Stimulated activated CD8-positive, alpha-beta memory T cell treated with anti-CD3 and anti-CD28 coated beads, Interleukin-12 subunit alpha, Interleukin-12 subunit beta, amount 100 ng/mL, for 1 hour (primary cell): Measurements from ENCODE around the gene ITIH2.
"Not testable (repeated sequence)": the region's sequence is repeated elsewhere in the genome, so short reads cannot be mapped to it uniquely, and the experiment has no call there.

Experiments used
- DNase-seq: peaks from one replicate; pipeline ENCODE4 v3.0.0-alpha.2; 2020; ENCODE audit warnings: low read depth

Gene ITIH2

DNA sequence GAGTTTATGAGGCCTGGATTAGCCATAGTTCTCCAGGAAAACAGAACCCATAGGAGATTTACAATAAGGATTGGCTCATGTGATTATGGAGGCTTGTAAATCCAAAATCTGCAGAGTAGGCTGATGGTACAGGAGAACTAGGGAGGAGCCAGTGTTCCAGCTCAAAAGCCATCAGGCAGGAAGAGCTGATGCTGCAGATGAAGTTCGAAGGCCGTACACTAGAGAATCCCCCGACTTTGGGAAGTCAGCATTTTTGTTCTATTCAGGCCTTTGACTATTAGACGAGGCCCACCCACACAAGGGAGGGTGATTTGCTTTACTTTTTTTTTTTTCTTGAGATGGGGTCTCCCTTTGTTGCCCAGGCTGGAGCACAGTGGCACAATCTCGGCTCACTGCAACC, 47.1 kb downstream of the ITIH2 start:
- no peak for DNase-seq

DNA sequence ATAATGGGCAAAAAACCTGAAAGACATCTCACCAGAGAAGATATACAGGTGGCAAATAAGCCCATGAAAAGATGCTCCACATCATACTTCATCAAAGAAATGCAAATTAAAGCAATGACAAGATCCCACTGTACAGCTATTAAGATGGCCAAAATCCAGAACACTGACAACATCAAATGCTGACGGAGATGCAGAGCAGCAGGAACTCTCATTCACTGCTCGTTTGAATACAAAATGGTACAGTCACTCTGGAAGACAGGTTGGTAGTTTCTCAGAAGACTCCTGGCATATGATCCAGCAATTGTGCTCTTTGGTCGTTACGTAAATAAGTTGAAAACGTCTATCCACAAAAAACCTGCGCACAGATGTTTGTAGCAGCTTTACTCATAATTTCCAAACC, 49.1 kb downstream of the ITIH2 start:
- no peak for DNase-seq

DNA sequence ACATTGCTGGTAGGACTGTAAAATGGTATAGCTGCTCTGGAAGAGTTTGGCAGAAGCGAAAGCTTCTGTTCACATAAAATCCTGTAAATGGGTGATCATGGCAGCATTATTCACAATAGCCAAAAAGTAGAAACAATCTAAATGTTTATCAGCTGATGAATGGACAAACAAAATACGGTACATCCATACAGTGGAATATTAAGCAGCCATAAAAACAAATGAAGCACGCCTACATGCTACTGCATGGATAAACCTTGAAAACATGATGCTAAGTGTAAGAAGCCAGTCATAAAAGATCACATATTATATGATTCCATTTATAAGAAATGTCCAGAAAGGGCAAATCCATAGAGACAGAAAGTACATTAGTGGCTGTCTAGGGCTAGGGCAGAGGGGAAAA, 52.0 kb downstream of the ITIH2 start:
- no peak for DNase-seq

DNA sequence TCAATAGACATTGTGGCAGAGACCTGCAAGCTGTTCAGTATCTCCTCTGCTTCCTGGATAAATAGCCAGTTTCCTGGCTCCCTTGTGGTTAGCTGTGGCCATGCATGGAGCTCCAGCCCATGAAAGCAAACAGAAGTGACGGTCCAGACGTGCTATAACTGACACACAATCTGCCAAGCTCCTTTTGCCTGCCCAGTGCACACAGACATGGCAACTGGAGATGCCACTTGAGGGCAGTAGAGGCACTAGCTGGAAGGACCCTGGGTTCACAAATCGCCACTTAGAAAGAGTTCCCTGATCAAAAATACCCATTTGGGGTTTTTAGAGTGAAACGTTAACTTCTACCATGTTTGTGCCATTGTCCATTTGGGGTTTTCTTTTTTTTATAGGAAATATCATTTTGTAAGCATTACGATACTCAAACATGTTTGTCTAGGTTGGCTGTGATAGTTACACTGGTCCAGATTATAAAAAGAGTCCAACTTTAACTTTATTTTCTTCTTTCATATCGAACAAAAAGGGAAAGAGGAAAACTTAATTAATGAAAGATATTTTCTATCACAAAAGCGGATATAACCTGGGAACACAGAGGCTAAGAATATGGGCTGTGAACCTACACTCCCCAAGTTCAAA, 53.4 kb downstream of the ITIH2 start:
- no peak for DNase-seq

DNA sequence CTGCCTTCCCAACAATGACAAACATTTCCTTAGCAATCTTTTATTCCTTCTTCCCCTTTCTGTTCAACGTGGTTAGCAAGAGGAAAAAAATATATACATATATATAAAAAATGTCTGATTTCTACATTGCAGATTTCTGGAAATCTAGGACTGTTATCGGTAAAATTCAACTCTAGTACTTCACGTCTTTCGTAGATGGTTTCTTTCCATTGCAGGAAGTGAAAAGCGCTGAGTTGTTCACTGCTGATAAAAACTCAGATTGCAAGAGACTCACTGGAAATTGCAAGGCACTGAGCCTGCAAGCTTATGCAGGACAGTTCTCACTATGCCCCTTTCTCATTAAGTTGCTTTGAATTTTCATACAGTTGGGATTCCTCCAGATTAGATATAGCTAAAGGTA, 60.8 kb downstream of the ITIH2 start:
- DNase-seq, result no peak

GRCh38 chr10:7766241-7766640, 63.1 kb downstream of the ITIH2 start:
- DNase-seq, result no peak

DNA sequence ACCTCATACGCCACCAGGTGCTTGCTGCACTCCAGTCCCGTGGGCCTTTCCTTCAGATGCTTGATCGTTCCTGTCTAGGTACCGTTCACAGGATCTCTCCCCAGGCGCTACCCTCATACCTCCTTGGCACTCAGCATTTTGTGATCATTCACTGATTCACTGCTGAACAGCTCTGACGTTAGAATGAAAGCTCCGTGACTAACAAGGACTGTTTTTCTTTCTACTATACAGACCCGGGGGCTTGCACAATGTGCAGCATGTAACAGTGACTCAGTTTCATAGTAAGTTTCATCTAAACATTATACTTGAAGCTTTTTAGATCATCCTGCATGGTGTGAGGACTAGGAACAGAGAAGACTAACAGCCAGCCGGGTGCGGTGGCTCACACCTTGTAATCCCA, 64.1 kb downstream of the ITIH2 start:
- no peak for DNase-seq

- no peak for DNase-seq
Observed at GRCh38 chr10:7768417-7768816, 65.3 kb downstream of the ITIH2 start.

DNA sequence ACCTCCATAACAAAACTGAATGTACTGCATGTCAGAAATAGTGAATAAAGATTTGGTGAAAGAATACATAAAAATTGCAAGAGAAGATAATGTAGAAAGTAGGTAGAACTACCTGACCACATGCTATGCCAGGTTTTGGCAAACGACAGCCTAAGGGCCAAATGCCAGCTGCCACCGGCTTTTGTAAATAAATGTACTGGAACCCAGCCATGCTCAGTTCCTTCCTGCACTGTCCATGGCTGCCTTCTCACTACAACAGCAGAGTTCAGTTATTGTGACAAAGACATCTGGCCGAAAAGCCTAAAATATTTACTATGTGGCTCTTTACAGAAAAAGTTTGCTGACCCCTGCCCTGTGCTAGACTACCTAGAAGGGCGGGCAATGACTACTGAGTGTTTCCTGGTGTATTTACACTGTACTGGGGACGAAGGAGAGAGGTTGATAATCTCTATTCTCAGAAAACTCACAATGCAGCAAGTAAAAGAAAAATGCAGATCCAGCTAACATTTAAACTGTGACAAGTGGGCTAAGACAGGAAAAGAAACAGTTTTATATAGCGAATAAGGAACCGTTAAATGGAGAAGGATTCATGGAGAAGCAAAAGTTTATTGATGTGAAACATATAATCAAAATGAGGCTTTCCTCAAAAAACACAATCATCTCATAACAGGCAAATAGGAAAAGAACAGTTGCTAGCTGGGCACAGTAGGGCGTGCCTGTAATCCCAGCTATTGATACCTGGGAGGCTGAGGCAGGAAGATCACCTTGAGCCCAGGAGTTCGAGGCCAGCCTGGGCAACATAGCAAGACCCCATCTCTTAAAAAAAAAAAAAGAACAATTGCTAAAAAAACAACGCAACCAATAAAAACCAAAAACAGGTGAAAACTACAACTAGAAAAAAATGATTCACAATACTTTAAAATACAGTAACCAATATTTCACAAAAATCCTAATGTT, 71.0 kb downstream of the ITIH2 start:
- no peak for DNase-seq

DNA sequence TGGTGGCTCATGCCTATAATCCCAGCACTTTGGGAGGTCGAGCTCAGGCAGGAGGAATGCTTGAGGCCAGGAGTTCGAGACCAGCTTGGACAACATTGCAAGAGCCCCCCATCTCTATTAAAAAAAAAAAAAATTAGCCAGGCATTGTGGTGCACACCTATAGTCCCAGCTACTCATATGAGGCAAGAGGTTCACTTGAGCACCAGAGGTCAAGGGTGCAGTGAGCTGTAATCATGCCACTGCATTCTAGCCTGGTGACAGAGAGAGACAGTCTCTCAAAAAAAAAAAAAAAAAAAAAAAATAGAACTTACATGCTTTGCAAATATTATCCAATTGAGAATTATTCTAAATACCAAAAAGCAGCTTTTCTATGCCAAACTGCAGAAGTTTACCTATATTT, 73.7 kb downstream of the ITIH2 start:
- no peak for DNase-seq

DNA sequence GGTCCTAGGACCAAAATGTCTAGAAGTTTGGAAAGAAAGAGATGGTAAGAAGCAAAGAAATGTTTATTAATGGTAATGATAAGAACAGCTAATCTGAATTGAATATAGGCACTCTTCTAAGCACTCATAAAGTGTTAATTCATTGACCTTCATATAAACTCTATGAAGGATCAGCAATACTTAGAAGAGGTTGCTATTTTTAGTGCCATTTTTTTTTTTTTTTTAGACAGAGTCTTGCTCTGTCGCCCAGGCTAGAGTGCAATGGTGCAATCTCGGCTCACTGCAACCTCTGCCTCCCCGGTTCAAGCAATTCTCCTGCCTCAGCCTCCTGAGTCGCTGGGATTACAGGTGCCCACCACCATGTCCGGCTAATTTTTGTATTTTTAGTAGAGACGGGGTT, 79.1 kb downstream of the ITIH2 start:
- not testable (repeated sequence) for DNase-seq

GRCh38 chr10:7786430-7786829, 83.3 kb downstream of the ITIH2 start:
- DNase-seq, result no peak

GRCh38 chr10:7787150-7787856, 84.2 kb downstream of the ITIH2 start:
- DNase-seq, result no peak

DNA sequence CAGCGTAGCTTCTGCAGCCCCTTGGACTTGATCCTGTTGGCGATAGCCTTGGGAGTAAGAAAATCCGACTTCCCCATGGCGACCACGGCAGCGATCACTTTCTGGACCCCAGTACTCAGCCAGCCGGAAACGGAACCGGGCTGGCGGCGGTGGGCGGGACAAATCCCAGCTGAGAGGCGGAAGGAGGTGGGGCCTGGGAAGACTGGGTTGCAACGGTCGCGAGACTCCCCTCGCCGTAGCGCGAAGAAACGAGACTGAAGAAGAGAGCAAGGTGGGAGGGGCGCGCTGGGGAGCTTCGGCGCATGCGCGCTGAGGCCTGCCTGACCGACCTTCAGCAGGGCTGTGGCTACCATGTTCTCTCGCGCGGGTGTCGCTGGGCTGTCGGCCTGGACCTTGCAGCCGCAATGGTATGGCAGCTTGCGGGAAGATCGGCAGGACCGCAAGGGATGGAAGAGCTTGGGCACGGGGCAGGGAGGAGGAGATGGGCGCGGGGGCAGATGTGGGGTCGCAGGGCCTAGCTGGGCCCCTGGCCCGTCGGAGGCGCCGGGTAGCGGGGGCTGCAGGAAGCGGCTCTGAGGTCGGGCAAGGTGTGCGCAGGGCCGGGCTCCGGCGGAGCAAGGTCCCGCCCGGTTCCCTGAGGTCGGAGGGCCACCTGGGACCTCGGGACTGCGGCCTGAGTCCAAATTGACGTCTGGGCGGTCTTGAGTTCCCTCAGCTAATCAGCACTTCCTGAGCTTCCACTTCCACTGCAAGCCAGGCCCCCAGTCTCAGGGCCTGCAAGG, 84.9 kb downstream of the ITIH2 start, which contains the start of the genes ATP5F1C and KIN:
Gene ATP5F1C (plus strand): TSS at position 321 of the 782 bp plus-strand sequence. CDS start 31 bp downstream, at position 352.
Gene KIN (minus strand): TSS at position 137 of the 782 bp plus-strand sequence. CDS start 60 bp downstream, at position 77.
- peak; percentile 94 for DNase-seq

GRCh38 chr10:7788639-7789286, 85.6 kb downstream of the ITIH2 start:
- no peak for DNase-seq

DNA sequence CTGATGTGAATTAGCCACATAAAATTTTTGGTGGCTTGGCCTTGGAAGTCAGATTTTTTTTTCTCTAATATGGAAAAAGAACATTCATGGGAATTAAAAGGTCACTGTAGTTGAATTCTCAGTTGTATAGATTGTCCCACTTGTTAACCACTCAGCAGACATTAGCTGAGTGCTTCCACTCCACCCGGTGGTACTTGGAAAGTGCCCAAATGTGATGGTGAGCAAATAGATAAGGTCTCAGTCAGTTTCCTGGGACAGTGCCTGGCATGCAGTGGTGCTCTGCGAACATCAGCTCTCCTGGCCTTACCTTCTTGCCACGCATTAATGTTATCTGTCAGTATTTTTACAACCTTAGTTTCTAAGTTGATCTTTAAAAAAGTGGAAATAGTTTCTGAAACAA, 86.3 kb downstream of the ITIH2 start:
- no peak for DNase-seq

- DNase-seq, result no peak
Observed at GRCh38 chr10:7792541-7792940, 89.4 kb downstream of the ITIH2 start.

GRCh38 chr10:7794251-7795026, 91.3 kb downstream of the ITIH2 start:
- no peak for DNase-seq

- DNase-seq, result no peak
Observed at GRCh38 chr10:7795605-7796004, 92.5 kb downstream of the ITIH2 start.

DNA sequence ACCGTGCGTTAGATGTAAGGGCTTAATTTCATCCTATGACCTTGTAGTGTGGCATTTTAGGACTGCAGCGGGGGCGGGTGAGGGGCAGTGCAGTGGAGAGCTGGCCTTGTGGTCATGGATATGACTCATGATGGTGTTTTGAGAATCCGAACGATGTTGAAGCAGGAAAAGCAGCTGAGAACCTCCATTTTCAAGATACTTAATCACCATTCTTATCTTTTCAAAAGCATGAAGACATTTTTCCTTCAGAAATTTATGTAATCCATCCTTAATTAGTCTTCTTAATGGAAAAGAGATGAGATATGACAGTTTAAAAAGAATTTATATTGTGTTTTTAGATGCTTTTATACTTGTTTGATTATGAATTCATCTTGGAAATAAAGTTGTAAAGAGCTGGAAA, 94.5 kb downstream of the ITIH2 start:
- DNase-seq, result no peak
